ENCODE measurements around the gene UFSP2.

DNA sequence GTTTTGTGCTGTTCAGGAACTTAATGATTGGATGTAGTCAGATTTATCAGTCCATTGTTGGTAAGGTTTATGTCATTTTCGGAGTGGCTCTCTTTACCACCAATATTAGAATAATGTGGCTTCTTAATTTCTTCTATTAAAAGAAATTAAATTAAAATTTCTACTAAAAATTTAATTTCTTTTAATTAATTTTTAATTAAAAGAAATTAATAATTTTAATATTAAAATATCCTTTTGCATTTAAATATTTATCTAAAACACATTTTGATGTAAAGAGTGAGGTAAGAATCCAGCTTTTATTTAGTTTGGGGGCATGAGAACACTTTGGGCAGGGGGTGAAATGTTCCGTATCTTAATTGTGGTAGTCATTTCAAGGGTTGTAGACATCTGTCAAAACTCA lies 15.7 kb upstream of the UFSP2 start:
- TF ChIP-seq FOXA1 (IDR thresholded peaks at IDR 0.05) (no peak), FOXM1 (IDR thresholded peaks at IDR 0.05; ENCODE audit: borderline replicate concordance) (no peak), ZNF384 (IDR thresholded peaks at IDR 0.05) (no peak), HDGF (IDR thresholded peaks at IDR 0.05; ENCODE audit: borderline replicate concordance) (no peak), NFRKB (IDR thresholded peaks at IDR 0.05) (no peak), TARDBP (IDR thresholded peaks at IDR 0.05) (no peak), SP1 (IDR thresholded peaks at IDR 0.05) (no peak), BHLHE40 (IDR thresholded peaks at IDR 0.05; ENCODE audit: borderline replicate concordance) (no peak), FOXK2 (IDR thresholded peaks at IDR 0.05) (no peak), CTBP1 (IDR thresholded peaks at IDR 0.05; ENCODE audit: borderline replicate concordance) (no peak)
- TF ChIP-seq, protein P1, sequence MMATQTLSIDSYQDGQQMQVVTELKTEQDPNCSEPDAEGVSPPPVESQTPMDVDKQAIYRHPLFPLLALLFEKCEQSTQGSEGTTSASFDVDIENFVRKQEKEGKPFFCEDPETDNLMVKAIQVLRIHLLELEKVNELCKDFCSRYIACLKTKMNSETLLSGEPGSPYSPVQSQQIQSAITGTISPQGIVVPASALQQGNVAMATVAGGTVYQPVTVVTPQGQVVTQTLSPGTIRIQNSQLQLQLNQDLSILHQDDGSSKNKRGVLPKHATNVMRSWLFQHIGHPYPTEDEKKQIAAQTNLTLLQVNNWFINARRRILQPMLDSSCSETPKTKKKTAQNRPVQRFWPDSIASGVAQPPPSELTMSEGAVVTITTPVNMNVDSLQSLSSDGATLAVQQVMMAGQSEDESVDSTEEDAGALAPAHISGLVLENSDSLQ (IDR thresholded peaks at IDR 0.05): no peak
